ENCODE results near the gene FXYD3.

GRCh38 chr19:35157431-35157830 is 41.8 kb downstream of the FXYD3 start:
- TF ChIP-seq POLR2AphosphoS5 (IDR thresholded peaks at IDR 0.05) (no peak), POLR2A (IDR thresholded peaks at IDR 0.05) (no peak)

All from gastroesophageal sphincter (tissue), 2 donors.